Measurements from ENCODE around the gene TSPAN32. TPM values are rescaled to one million over a fixed set of nuclear protein-coding genes. Genes with fewer than 3 reads are reported as not detected.

Gene TSPAN32
- polyA plus RNA-seq, 2 of the 4 experiments (the other 2 are of a cell fraction): not detected

DNA sequence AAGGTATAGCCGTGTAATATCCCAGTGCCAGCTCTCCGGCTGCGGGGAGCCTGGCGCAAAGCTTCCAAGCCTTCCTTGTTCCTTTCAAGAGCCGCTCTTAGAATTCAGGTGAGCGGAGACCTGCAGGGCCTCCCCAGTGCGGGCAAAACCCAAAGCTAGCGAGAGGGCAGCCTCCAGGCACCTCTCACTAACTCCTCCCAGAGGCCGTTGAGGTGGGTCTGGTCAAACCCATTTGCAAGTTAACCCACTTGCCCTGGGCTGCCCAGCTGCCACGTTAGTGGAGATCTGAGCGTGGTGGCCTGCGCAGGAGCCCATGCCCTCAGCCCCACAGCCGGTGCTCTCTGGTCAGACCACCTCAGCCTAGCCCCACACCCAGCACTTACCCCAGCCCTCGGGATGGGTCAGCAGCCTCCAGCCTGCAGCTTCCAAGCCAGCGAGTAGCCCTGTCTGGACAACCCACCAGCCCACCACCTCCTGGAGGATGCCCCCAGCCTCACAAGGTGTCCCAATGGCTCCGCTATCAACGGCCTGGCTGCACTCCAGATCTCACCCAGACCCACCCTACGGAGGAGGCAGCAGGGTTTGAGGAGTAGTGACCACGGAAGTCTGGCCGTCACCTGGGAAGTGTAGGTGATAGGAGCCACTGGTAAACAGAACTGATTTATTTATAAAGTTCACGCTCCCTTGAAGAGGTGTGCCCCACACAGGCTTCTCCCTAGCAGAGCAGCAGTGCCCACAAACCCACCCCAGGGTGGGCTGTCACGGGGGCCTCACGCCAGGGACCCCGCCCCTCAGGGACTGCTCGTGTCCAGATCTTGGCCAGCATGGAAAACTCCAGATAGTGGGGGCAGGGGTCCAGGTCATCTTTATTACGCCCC, 33.7 kb upstream of the TSPAN32 start:
- no peak for DNase-seq (ENCODE audit: low read depth in 1 of 2, low spot score in 1 of 2)
- no peak for FAIRE-seq
- TF ChIP-seq NR3C1 (IDR thresholded peaks at IDR 0.05) (no peak), NFE2L2 (conservative IDR thresholded peaks at IDR 0.05; ENCODE audit: low read length) (no peak), EHMT2 (IDR thresholded peaks at IDR 0.05; ENCODE audit: low read depth) (no peak), TFCP2L1 (CRISPR knock-in tag; IDR thresholded peaks at IDR 0.05) (no peak), HDAC2 (IDR thresholded peaks at IDR 0.05) (no peak), RCOR1 (IDR thresholded peaks at IDR 0.05; ENCODE audit: low read depth, low read length) (no peak), CHD4 (IDR thresholded peaks at IDR 0.05; ENCODE audit: borderline replicate concordance) (no peak), PHF8 (IDR thresholded peaks at IDR 0.05; ENCODE audit: borderline replicate concordance, low read depth) (no peak), ZSCAN20 (CRISPR knock-in tag; IDR thresholded peaks at IDR 0.05) (no peak), SMC3 (IDR thresholded peaks at IDR 0.05) (no peak), ZC3H11A (IDR thresholded peaks at IDR 0.05) (no peak), ZNF302 (CRISPR knock-in tag; IDR thresholded peaks at IDR 0.05) (no peak), HOXA7 (CRISPR knock-in tag; IDR thresholded peaks at IDR 0.05) (no peak), HEYL (CRISPR knock-in tag; IDR thresholded peaks at IDR 0.05) (no peak), BHLHE40 (IDR thresholded peaks at IDR 0.05; ENCODE audit: low read depth, low read length) (no peak), ZFP36 (IDR thresholded peaks at IDR 0.05; ENCODE audit: borderline replicate concordance, partially characterized antibody) (no peak), CEBPB (IDR thresholded peaks at IDR 0.05) (no peak)
- TF ChIP-seq, protein P1, sequence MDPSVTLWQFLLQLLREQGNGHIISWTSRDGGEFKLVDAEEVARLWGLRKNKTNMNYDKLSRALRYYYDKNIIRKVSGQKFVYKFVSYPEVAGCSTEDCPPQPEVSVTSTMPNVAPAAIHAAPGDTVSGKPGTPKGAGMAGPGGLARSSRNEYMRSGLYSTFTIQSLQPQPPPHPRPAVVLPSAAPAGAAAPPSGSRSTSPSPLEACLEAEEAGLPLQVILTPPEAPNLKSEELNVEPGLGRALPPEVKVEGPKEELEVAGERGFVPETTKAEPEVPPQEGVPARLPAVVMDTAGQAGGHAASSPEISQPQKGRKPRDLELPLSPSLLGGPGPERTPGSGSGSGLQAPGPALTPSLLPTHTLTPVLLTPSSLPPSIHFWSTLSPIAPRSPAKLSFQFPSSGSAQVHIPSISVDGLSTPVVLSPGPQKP (IDR thresholded peaks at IDR 0.05; ENCODE audit: low read depth, low read length): no peak
- TF ChIP-seq, protein P2, sequence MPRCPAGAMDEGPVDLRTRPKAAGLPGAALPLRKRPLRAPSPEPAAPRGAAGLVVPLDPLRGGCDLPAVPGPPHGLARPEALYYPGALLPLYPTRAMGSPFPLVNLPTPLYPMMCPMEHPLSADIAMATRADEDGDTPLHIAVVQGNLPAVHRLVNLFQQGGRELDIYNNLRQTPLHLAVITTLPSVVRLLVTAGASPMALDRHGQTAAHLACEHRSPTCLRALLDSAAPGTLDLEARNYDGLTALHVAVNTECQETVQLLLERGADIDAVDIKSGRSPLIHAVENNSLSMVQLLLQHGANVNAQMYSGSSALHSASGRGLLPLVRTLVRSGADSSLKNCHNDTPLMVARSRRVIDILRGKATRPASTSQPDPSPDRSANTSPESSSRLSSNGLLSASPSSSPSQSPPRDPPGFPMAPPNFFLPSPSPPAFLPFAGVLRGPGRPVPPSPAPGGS (IDR thresholded peaks at IDR 0.05): no peak
- POLR2A ChIA-PET: no interaction called here
- CTCF ChIA-PET: interaction anchor here (0.8 kb wide), 1 partner anchor 73 kb away, joined by 3 read pairs; no protein-coding TSS in a partner anchor
- no peak for ATAC-seq
- H3K4me2 ChIP-seq: peak overlapping the region; percentile 96; the same call in 2 of the 3 replicates
- H3K4me3 ChIP-seq: peak overlapping the region; percentile 52; the same call in 1 of the 3 replicates
- no peak overlapping the region for H3K27ac ChIP-seq
- no peaks in the 10 kb centered on the region for H3K9me3 ChIP-seq
- WGBS (ENCODE audit: missing lambda C conversion rate): 74% methylated on average over 23 of the region's 26 CpGs
- peaks cover 11% of the 10 kb centered on the region; the same call in 2 of the 3 replicates for H3K4me1 ChIP-seq

DNA sequence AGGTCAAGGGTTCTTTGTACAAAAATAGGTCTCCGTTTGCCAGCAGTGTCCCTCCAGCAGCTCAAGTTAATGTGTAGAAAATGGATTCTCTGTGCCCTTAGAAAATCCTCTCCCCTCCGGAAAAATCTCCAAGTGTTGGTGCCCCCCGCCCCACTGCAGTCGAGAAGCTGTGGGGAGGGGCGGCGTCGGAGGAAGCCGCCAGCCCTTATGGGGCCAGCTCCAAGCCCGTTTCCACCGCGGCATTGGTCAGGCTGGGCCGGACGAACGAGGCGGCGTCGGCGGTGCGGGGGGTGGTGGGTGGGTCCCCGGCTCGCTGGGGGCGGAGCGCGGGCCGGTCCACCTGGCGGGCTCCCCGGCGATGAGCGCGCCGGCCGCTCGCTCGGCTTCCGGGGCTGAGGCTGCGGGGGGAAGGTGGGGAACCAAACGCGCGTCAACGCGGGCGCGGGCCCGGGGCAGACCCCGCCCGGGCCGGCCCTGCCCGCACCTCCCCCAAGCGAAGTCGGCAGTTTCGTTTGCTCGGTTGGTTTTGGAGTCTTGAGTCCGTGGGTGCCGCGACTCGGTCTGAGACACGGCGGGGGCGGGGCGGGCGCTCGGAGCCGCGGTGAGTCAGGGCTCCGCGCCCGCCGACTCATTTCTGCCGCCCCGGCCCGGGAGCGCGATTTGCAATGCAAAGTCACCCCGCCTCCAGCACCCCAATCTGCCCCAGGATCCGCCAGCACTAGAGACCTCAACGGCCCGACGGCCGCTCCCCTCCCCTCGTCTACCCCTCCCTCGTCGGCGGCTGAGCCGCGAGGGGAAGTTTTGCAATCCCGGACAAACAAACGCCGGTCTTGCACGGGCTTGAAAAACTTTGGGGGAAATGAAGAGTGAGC, 32.8 kb upstream of the TSPAN32 start:
- ATAC-seq: peak in 1 of 2 experiments; percentile 41; a peak in 3 of 6 replicates
- H3K27ac ChIP-seq: peak overlapping the region in 1 of 2 experiments; percentile 62; a peak in 3 of 6 replicates
- H3K9me3 ChIP-seq: no peaks in the 10 kb centered on the region
- CTCF ChIA-PET: interaction anchor here (0.8 to 1.8 kb wide), 5 partner anchors 18 to 156 kb away, joined by 3 to 4 read pairs (median 3); no protein-coding TSS in a partner anchor
- FAIRE-seq: no peak
- WGBS (ENCODE audit: missing lambda C conversion rate): 50% methylated on average over 1 of the region's 89 CpGs
- peak overlapping the region; percentile 52 for H3K4me3 ChIP-seq
- POLR2A ChIA-PET: no interaction called here
- peaks cover 11% of the 10 kb centered on the region; the same call in 2 of the 3 replicates for H3K4me1 ChIP-seq
- H3K4me2 ChIP-seq: peak overlapping the region; percentile 96
- DNase-seq (ENCODE audit: low read depth in 1 of 2, low spot score in 1 of 2): no peak
- TF ChIP-seq, protein P3, sequence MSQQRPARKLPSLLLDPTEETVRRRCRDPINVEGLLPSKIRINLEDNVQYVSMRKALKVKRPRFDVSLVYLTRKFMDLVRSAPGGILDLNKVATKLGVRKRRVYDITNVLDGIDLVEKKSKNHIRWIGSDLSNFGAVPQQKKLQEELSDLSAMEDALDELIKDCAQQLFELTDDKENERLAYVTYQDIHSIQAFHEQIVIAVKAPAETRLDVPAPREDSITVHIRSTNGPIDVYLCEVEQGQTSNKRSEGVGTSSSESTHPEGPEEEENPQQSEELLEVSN (IDR thresholded peaks at IDR 0.05; ENCODE audit: borderline replicate concordance, low read depth): 0 out of 2 replicates have a peak, but pooled peaks have one; percentile 19
- TF ChIP-seq, protein P4, sequence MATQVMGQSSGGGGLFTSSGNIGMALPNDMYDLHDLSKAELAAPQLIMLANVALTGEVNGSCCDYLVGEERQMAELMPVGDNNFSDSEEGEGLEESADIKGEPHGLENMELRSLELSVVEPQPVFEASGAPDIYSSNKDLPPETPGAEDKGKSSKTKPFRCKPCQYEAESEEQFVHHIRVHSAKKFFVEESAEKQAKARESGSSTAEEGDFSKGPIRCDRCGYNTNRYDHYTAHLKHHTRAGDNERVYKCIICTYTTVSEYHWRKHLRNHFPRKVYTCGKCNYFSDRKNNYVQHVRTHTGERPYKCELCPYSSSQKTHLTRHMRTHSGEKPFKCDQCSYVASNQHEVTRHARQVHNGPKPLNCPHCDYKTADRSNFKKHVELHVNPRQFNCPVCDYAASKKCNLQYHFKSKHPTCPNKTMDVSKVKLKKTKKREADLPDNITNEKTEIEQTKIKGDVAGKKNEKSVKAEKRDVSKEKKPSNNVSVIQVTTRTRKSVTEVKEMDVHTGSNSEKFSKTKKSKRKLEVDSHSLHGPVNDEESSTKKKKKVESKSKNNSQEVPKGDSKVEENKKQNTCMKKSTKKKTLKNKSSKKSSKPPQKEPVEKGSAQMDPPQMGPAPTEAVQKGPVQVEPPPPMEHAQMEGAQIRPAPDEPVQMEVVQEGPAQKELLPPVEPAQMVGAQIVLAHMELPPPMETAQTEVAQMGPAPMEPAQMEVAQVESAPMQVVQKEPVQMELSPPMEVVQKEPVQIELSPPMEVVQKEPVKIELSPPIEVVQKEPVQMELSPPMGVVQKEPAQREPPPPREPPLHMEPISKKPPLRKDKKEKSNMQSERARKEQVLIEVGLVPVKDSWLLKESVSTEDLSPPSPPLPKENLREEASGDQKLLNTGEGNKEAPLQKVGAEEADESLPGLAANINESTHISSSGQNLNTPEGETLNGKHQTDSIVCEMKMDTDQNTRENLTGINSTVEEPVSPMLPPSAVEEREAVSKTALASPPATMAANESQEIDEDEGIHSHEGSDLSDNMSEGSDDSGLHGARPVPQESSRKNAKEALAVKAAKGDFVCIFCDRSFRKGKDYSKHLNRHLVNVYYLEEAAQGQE (IDR thresholded peaks at IDR 0.05): no peak
- TF ChIP-seq EP300 (IDR thresholded peaks at IDR 0.05) (no peak), BHLHE40 (IDR thresholded peaks at IDR 0.05; ENCODE audit: low read depth, low read length) (no peak)
- TF ChIP-seq, protein P5, sequence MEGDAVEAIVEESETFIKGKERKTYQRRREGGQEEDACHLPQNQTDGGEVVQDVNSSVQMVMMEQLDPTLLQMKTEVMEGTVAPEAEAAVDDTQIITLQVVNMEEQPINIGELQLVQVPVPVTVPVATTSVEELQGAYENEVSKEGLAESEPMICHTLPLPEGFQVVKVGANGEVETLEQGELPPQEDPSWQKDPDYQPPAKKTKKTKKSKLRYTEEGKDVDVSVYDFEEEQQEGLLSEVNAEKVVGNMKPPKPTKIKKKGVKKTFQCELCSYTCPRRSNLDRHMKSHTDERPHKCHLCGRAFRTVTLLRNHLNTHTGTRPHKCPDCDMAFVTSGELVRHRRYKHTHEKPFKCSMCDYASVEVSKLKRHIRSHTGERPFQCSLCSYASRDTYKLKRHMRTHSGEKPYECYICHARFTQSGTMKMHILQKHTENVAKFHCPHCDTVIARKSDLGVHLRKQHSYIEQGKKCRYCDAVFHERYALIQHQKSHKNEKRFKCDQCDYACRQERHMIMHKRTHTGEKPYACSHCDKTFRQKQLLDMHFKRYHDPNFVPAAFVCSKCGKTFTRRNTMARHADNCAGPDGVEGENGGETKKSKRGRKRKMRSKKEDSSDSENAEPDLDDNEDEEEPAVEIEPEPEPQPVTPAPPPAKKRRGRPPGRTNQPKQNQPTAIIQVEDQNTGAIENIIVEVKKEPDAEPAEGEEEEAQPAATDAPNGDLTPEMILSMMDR (IDR thresholded peaks at IDR 0.05): no peak

Measured in A549 (cell line).